ENCODE results near the gene TSPAN19.

DNA sequence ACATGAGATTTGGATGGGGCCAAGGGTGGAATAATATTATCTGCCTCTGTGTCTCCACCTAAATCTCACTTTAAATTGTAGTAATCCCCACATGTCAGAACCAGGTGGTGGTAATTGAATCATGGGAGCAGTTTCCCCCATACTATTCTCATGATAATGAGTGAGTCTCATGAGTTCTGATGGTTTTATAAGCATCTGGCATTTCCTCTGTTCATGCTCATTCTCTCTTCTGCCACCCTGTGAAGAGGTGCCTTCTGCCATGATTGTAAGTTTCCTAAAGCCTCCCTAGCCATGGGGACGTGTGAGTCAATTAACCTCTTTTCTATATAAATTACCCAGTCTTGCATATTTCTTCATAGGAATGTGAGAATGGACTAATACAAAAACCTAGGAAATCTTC is 29.9 kb downstream of the TSPAN19 start:
- TF ChIP-seq FOSL1 (IDR thresholded peaks at IDR 0.05; ENCODE audit: insufficient read depth, low read depth, low read length) = no peak
- TF ChIP-seq NANOG (IDR thresholded peaks at IDR 0.05; ENCODE audit: insufficient read depth, low read depth, low read length, poor library complexity, severe bottlenecking) = no peak
- no peak for TF ChIP-seq CTCF (IDR thresholded peaks at IDR 0.05; ENCODE audit: control extremely low read depth in 1 of 3, insufficient read depth in 1 of 3, low read depth in 1 of 3, low read length in 3 of 3)
- TF ChIP-seq, protein P1, sequence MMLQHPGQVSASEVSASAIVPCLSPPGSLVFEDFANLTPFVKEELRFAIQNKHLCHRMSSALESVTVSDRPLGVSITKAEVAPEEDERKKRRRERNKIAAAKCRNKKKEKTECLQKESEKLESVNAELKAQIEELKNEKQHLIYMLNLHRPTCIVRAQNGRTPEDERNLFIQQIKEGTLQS (IDR thresholded peaks at IDR 0.05; ENCODE audit: insufficient read depth, low read depth, low read length) = no peak
- TF ChIP-seq HDAC6 (IDR thresholded peaks at IDR 0.05; ENCODE audit: low read depth, low read length) = no peak
- TF ChIP-seq EZH2 (IDR thresholded peaks at IDR 0.05; ENCODE audit: low read depth, low read length, severe bottlenecking) = no peak
- no peak for TF ChIP-seq RXRA (IDR thresholded peaks at IDR 0.05; ENCODE audit: insufficient read depth, low read depth, low read length)
- TF ChIP-seq CEBPB (IDR thresholded peaks at IDR 0.05; ENCODE audit: low read depth, low read length) = no peak
- TF ChIP-seq KDM5A (IDR thresholded peaks at IDR 0.05; ENCODE audit: low read length) = no peak

Measured in H1 (cell line).